Left lung (tissue), 10 donors: ENCODE results near the gene PTGES2. TPM values are rescaled to one million over a fixed set of nuclear protein-coding genes. Genes with fewer than 3 reads are reported as not detected.

Experiments
- ATAC-seq: fragments of 200-7000 bp; cut with Tn5 transposase; one replicate; pipeline ENCODE4 v1.9.1; 2020; ENCODE audit warnings: moderate library complexity
- DNase-seq, 4 donors: peaks; one replicate each; pipeline ENCODE4 v3.0.0-alpha.2; 2013 to 2020
- H3K27ac ChIP-seq, 2 donors: fragments of 200-600 bp; sonication (generic) in 1 of 2; one replicate each; pipeline versions ENCODE4 v1.5.0 to v1.8.0; 2020 to 2021
- H3K27me3 ChIP-seq, 2 donors: fragments of 200-600 bp; sonication (generic) in 1 of 2; one replicate each; pipeline versions ENCODE4 v1.5.0 to v1.8.0; 2020 to 2021
- H3K36me3 ChIP-seq, 2 donors: fragments of 200-600 bp; sonication (generic) in 1 of 2; one replicate each; pipeline versions ENCODE4 v1.5.0 to v1.8.0; 2020 to 2021
- H3K4me1 ChIP-seq, 2 donors: fragments of 200-600 bp; one replicate each; pipeline ENCODE4 v1.8.0; 2021
- H3K4me3 ChIP-seq, 2 donors: fragments of 200-600 bp; sonication (generic) in 1 of 2; one replicate each; pipeline versions ENCODE4 v1.5.0 to v1.8.0; 2020 to 2021; ENCODE audit warnings: mild to moderate bottlenecking in 1 of 2
- H3K9me3 ChIP-seq, 2 donors: fragments of 200-600 bp; sonication (generic) in 1 of 2; one replicate each; pipeline versions ENCODE4 v1.5.0 to v1.8.0; 2020 to 2021
- intact Hi-C, 2 donors: fragments of 100-400 bp; cut with DNase I; formaldehyde crosslinking; loops; one replicate each; pipeline versions ENCODE4 v1.11.2 to v1.14.2; 2022
- polyA plus RNA-seq, 6 donors: library from polyadenylated mRNA; unstranded; fragments of 120-200 nt; gene quantifications; one replicate each; pipeline ENCODE4 v1.2.1, GENCODE V29; 2013; ENCODE audit not compliant: insufficient read length in 6 of 6
- total RNA-seq, 2 donors: library from RNA; stranded (reverse); fragmentation: NEBNext Ultra II Directional; extraction: Animal tissue kit (Norgen Biotek cat#: 25700); gene quantifications; one replicate each; pipeline ENCODE4 v1.2.1, GENCODE V29; 2021
- TF ChIP-seq, protein P1 (sequence below), 2 donors: fragments of 200-600 bp; sonication (generic) in 1 of 2; IDR thresholded peaks; one replicate each; pipeline versions ENCODE4 v1.5.0 to v1.8.0; 2021; ENCODE audit warnings: antibody characterized with exemption in 2 of 2
- donor health status: DM: no; HTN: yes; CAD: no.
- donor health status: DM: no; HTN: no; CAD: no.

The PTGES2 gene
- total and polyA plus RNA-seq, 8 donors, result 25.8 to 56.9 (median 37.3) TPM

DNA sequence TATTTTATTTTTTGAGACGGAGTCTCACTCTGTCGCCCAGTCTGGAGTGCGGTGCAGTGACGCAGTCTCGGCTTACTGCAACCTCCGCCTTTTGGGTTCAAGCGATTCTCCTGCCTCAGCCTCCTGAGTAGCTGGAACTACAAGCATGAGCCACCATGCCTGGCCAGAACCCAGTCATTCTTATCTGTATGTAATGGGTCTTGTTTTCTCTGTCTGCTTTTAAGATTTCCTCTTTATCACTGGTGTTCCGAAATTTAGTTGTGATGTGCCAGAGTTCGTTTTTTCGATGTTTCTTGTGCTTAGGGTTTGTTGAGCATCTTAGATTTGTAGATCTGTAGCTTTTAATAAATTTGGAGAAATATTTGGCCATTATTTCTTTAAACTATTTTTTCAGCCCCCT lies 40.3 kb downstream of the PTGES2 start:
- Histone ChIP-seq H3K36me3 (no peaks in the 10 kb centered on the region), H3K4me1 (peaks cover 9 to 48% of the 10 kb centered on the region in 2 donors), H3K4me3 (no peak overlapping the region), H3K27me3 (no peaks in the 10 kb centered on the region), H3K9me3 (no peaks in the 10 kb centered on the region), H3K27ac (no peak overlapping the region)
- TF ChIP-seq, protein P1, sequence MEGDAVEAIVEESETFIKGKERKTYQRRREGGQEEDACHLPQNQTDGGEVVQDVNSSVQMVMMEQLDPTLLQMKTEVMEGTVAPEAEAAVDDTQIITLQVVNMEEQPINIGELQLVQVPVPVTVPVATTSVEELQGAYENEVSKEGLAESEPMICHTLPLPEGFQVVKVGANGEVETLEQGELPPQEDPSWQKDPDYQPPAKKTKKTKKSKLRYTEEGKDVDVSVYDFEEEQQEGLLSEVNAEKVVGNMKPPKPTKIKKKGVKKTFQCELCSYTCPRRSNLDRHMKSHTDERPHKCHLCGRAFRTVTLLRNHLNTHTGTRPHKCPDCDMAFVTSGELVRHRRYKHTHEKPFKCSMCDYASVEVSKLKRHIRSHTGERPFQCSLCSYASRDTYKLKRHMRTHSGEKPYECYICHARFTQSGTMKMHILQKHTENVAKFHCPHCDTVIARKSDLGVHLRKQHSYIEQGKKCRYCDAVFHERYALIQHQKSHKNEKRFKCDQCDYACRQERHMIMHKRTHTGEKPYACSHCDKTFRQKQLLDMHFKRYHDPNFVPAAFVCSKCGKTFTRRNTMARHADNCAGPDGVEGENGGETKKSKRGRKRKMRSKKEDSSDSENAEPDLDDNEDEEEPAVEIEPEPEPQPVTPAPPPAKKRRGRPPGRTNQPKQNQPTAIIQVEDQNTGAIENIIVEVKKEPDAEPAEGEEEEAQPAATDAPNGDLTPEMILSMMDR (IDR thresholded peaks at IDR 0.05), result no peak
- intact Hi-C loops, result no loop called here
- ATAC-seq (no peak), DNase-seq (no peak)

DNA sequence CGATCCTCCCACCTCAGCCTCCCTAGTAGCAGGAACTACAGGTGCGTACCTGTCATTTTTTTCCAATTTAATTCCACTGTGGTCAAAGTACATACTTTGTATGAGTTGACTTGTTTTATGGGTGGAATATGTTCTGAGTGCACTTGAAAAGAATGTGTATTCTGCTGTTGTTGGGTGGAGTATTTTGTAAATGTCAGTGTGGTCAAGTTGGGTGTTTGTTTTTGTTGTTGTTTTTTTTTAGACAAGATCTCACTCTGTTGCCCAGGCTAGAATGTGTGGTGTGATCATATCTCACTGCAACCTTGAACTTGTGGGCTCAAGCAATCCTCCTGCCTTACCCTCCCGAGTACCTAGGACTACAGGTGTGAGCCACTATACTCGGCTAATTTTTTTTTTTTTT lies 41.6 kb downstream of the PTGES2 start:
- TF ChIP-seq, protein P1 (IDR thresholded peaks at IDR 0.05), result no peak
- ATAC-seq (no peak), DNase-seq (no peak)
- Histone ChIP-seq H3K27me3 (no peaks in the 10 kb centered on the region), H3K4me3 (no peak overlapping the region), H3K9me3 (no peaks in the 10 kb centered on the region), H3K4me1 (peaks cover 4 to 48% of the 10 kb centered on the region in 2 donors), H3K27ac (no peak overlapping the region), H3K36me3 (no peaks in the 10 kb centered on the region)
- intact Hi-C loops, result no loop called here

DNA sequence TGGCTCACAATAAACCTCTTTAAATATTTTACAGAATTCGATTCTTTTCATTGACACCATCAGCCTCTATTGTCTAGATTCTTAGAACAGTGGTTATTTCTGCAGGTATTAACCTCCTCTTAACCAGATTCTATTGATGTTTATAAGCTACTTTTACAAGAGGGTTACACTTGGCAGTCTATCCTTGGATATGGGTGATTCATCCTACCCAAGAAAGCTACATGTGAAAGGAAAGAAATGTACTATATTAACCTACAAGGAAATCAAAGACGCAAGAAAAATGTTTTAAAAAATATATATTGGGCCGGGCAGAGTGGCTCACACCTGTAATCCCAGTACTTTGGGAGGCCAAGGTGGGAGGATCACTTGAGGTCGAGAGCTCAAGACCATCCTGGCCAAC lies 42.8 kb downstream of the PTGES2 start:
- intact Hi-C loops, result no loop called here
- no peaks in the 10 kb centered on the region for H3K9me3 ChIP-seq
- no peak overlapping the region for H3K27ac ChIP-seq
- H3K27me3 ChIP-seq, result no peaks in the 10 kb centered on the region
- ATAC-seq, result no peak
- H3K4me1 ChIP-seq, result peaks cover 7 to 55% of the 10 kb centered on the region in 2 donors
- no peak for DNase-seq
- H3K4me3 ChIP-seq, result no peak overlapping the region
- TF ChIP-seq, protein P1 (IDR thresholded peaks at IDR 0.05), result no peak
- no peaks in the 10 kb centered on the region for H3K36me3 ChIP-seq

DNA sequence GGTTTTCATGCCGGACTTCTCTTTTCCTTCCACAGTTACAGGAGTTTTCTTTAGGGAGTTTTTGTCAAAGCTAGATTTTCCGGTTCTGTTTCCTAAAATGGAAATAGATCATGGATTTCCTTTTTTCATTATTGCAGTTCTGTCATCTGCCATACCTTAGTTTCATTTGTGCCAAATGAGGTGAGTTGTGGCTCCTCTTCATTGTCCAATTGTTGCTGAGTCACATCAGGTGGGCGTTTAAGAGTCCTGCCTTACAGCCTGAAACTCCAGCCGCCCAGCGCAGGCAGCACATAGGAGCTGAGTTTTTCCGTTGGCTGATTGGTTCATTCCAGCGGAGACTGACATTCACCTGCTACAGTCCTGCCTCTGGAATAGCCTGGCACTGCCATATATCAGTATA lies 45.4 kb downstream of the PTGES2 start:
- H3K4me1 ChIP-seq, result peaks cover 22 to 67% of the 10 kb centered on the region in 2 donors
- peak overlapping the region; percentile 49 to 67 for H3K27ac ChIP-seq
- no peaks in the 10 kb centered on the region for H3K27me3 ChIP-seq
- ATAC-seq (no peak), DNase-seq (peak in 1 of 4 donors; percentile 33)
- H3K9me3 ChIP-seq, result no peaks in the 10 kb centered on the region
- no peak overlapping the region for H3K4me3 ChIP-seq
- intact Hi-C loops, result no loop called here
- TF ChIP-seq, protein P1 (IDR thresholded peaks at IDR 0.05), result no peak
- H3K36me3 ChIP-seq, result no peaks in the 10 kb centered on the region

DNA sequence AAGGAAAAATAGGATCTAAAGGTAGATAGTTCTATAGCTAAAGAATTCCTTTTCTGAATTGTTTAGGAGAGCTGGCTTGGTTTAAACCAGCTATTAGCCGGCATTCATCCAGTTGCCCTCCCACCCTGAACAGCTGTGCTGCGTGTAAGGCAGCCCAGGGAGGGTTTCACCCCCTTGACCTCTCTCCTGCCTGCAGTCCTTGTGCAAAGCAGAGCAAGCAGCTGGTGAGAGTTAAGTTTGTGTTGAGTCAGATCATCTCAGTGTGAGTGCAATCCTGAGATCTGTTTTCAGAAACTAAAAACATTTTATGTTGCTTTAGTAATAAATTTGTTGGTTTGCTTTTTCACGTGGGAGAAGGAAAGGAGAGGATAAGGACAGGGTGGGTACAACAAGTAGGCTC lies 46.5 kb downstream of the PTGES2 start:
- intact Hi-C loops, result no loop called here
- peak; percentile 62 for ATAC-seq
- Histone ChIP-seq H3K4me3 (no peak overlapping the region), H3K4me1 (peaks cover 22 to 72% of the 10 kb centered on the region in 2 donors), H3K27me3 (no peaks in the 10 kb centered on the region), H3K27ac (peak overlapping the region; percentile 49 to 67), H3K36me3 (no peaks in the 10 kb centered on the region), H3K9me3 (no peaks in the 10 kb centered on the region)
- DNase-seq, result peak in 1 of 4 donors; percentile 92
- TF ChIP-seq, protein P1 (IDR thresholded peaks at IDR 0.05), result no peak
